ENCODE measurements around the gene FIGN. TPM values are rescaled to one million over a fixed set of nuclear protein-coding genes. Genes with fewer than 3 reads are reported as not detected.

FIGN gene
- total RNA-seq, 1 donor from 2014 or later: 1.0 TPM

GRCh38 chr2:163673522-163673921, 62.3 kb downstream of the FIGN start:
- no peaks in the 10 kb centered on the region for H3K9me3 ChIP-seq (ENCODE audit: control insufficient read depth in 3 of 3, low read length in 3 of 3)
- H3K27ac ChIP-seq (ENCODE audit: low read depth, low read length): no peak overlapping the region

GRCh38 chr2:163670929-163671328, 64.9 kb downstream of the FIGN start:
- Histone ChIP-seq H3K9me3 (ENCODE audit: control insufficient read depth in 3 of 3, low read length in 3 of 3) (no peaks in the 10 kb centered on the region), H3K27me3 (ENCODE audit: control insufficient read depth in 3 of 3, insufficient read depth in 3 of 3, low read length in 3 of 3) (no peaks in the 10 kb centered on the region), H3K4me3 (ENCODE audit: low read length in 3 of 3) (no peak overlapping the region), H3K27ac (ENCODE audit: low read depth, low read length) (no peak overlapping the region), H3K9ac (ENCODE audit: low read depth in 1 of 3, low read length in 3 of 3) (no peak overlapping the region), H3K36me3 (ENCODE audit: control insufficient read depth in 3 of 3, insufficient read depth in 3 of 3, low read length in 3 of 3) (no peaks in the 10 kb centered on the region), H3K4me1 (ENCODE audit: control insufficient read depth in 3 of 3, insufficient read depth in 3 of 3, low read length in 3 of 3) (peaks cover 0 to 2% (median 0%) of the 10 kb centered on the region in 3 donors)

More at GRCh38 chr2:163673522-163673921, 62.3 kb downstream of the FIGN start:
- no peak overlapping the region for H3K9ac ChIP-seq (ENCODE audit: low read depth in 1 of 3, low read length in 3 of 3)
- H3K27me3 ChIP-seq (ENCODE audit: control insufficient read depth in 3 of 3, insufficient read depth in 3 of 3, low read length in 3 of 3): no peaks in the 10 kb centered on the region
- H3K4me1 ChIP-seq (ENCODE audit: control insufficient read depth in 3 of 3, insufficient read depth in 3 of 3, low read length in 3 of 3): no peaks in the 10 kb centered on the region
- no peaks in the 10 kb centered on the region for H3K36me3 ChIP-seq (ENCODE audit: control insufficient read depth in 3 of 3, insufficient read depth in 3 of 3, low read length in 3 of 3)
- no peak overlapping the region for H3K4me3 ChIP-seq (ENCODE audit: low read length in 3 of 3)

- H3K27ac ChIP-seq (ENCODE audit: low read depth, low read length): no peak overlapping the region
- H3K36me3 ChIP-seq (ENCODE audit: control insufficient read depth in 3 of 3, insufficient read depth in 3 of 3, low read length in 3 of 3): no peaks in the 10 kb centered on the region
- peaks cover 0 to 2% (median 0%) of the 10 kb centered on the region in 3 donors for H3K4me1 ChIP-seq (ENCODE audit: control insufficient read depth in 3 of 3, insufficient read depth in 3 of 3, low read length in 3 of 3)
- no peak overlapping the region for H3K4me3 ChIP-seq (ENCODE audit: low read length in 3 of 3)
- no peak overlapping the region for H3K9ac ChIP-seq (ENCODE audit: low read depth in 1 of 3, low read length in 3 of 3)
- H3K9me3 ChIP-seq (ENCODE audit: control insufficient read depth in 3 of 3, low read length in 3 of 3): no peaks in the 10 kb centered on the region
- H3K27me3 ChIP-seq (ENCODE audit: control insufficient read depth in 3 of 3, insufficient read depth in 3 of 3, low read length in 3 of 3): no peaks in the 10 kb centered on the region
Observed at GRCh38 chr2:163669506-163669905, 66.3 kb downstream of the FIGN start.

GRCh38 chr2:163667064-163667887, 68.5 kb downstream of the FIGN start:
- Histone ChIP-seq H3K9me3 (ENCODE audit: control insufficient read depth in 3 of 3, low read length in 3 of 3) (no peaks in the 10 kb centered on the region), H3K27me3 (ENCODE audit: control insufficient read depth in 3 of 3, insufficient read depth in 3 of 3, low read length in 3 of 3) (no peaks in the 10 kb centered on the region), H3K27ac (ENCODE audit: low read depth, low read length) (no peak overlapping the region), H3K4me1 (ENCODE audit: control insufficient read depth in 3 of 3, insufficient read depth in 3 of 3, low read length in 3 of 3) (peaks cover 0 to 2% (median 0%) of the 10 kb centered on the region in 3 donors), H3K9ac (ENCODE audit: low read depth in 1 of 3, low read length in 3 of 3) (no peak overlapping the region), H3K36me3 (ENCODE audit: control insufficient read depth in 3 of 3, insufficient read depth in 3 of 3, low read length in 3 of 3) (no peaks in the 10 kb centered on the region), H3K4me3 (ENCODE audit: low read length in 3 of 3) (no peak overlapping the region)

GRCh38 chr2:163665817-163666216, 70.0 kb downstream of the FIGN start:
- Histone ChIP-seq H3K9ac (ENCODE audit: low read depth in 1 of 3, low read length in 3 of 3) (no peak overlapping the region), H3K27ac (ENCODE audit: low read depth, low read length) (no peak overlapping the region), H3K27me3 (ENCODE audit: control insufficient read depth in 3 of 3, insufficient read depth in 3 of 3, low read length in 3 of 3) (no peaks in the 10 kb centered on the region), H3K36me3 (ENCODE audit: control insufficient read depth in 3 of 3, insufficient read depth in 3 of 3, low read length in 3 of 3) (no peaks in the 10 kb centered on the region), H3K9me3 (ENCODE audit: control insufficient read depth in 3 of 3, low read length in 3 of 3) (no peaks in the 10 kb centered on the region), H3K4me3 (ENCODE audit: low read length in 3 of 3) (no peak overlapping the region), H3K4me1 (ENCODE audit: control insufficient read depth in 3 of 3, insufficient read depth in 3 of 3, low read length in 3 of 3) (peaks cover 0 to 2% (median 0%) of the 10 kb centered on the region in 3 donors)

GRCh38 chr2:163665051-163665450, 70.8 kb downstream of the FIGN start:
- Histone ChIP-seq H3K9ac (ENCODE audit: low read depth in 1 of 3, low read length in 3 of 3) (no peak overlapping the region), H3K4me1 (ENCODE audit: control insufficient read depth in 3 of 3, insufficient read depth in 3 of 3, low read length in 3 of 3) (peaks cover 0 to 2% (median 0%) of the 10 kb centered on the region in 3 donors), H3K27ac (ENCODE audit: low read depth, low read length) (no peak overlapping the region), H3K4me3 (ENCODE audit: low read length in 3 of 3) (no peak overlapping the region), H3K36me3 (ENCODE audit: control insufficient read depth in 3 of 3, insufficient read depth in 3 of 3, low read length in 3 of 3) (no peaks in the 10 kb centered on the region), H3K9me3 (ENCODE audit: control insufficient read depth in 3 of 3, low read length in 3 of 3) (no peaks in the 10 kb centered on the region), H3K27me3 (ENCODE audit: control insufficient read depth in 3 of 3, insufficient read depth in 3 of 3, low read length in 3 of 3) (no peaks in the 10 kb centered on the region)

- Histone ChIP-seq H3K4me1 (ENCODE audit: control insufficient read depth in 3 of 3, insufficient read depth in 3 of 3, low read length in 3 of 3) (peaks cover 0 to 2% (median 0%) of the 10 kb centered on the region in 3 donors), H3K27me3 (ENCODE audit: control insufficient read depth in 3 of 3, insufficient read depth in 3 of 3, low read length in 3 of 3) (no peaks in the 10 kb centered on the region), H3K4me3 (ENCODE audit: low read length in 3 of 3) (no peak overlapping the region), H3K36me3 (ENCODE audit: control insufficient read depth in 3 of 3, insufficient read depth in 3 of 3, low read length in 3 of 3) (no peaks in the 10 kb centered on the region), H3K9me3 (ENCODE audit: control insufficient read depth in 3 of 3, low read length in 3 of 3) (no peaks in the 10 kb centered on the region), H3K27ac (ENCODE audit: low read depth, low read length) (no peak overlapping the region), H3K9ac (ENCODE audit: low read depth in 1 of 3, low read length in 3 of 3) (no peak overlapping the region)
Observed at GRCh38 chr2:163664610-163665009, 71.2 kb downstream of the FIGN start.

- H3K4me3 ChIP-seq (ENCODE audit: low read length in 3 of 3): no peak overlapping the region
- H3K9me3 ChIP-seq (ENCODE audit: control insufficient read depth in 3 of 3, low read length in 3 of 3): no peaks in the 10 kb centered on the region
- no peaks in the 10 kb centered on the region for H3K36me3 ChIP-seq (ENCODE audit: control insufficient read depth in 3 of 3, insufficient read depth in 3 of 3, low read length in 3 of 3)
- H3K27ac ChIP-seq (ENCODE audit: low read depth, low read length): no peak overlapping the region
- no peaks in the 10 kb centered on the region for H3K4me1 ChIP-seq (ENCODE audit: control insufficient read depth in 3 of 3, insufficient read depth in 3 of 3, low read length in 3 of 3)
- H3K9ac ChIP-seq (ENCODE audit: low read depth in 1 of 3, low read length in 3 of 3): no peak overlapping the region
- H3K27me3 ChIP-seq (ENCODE audit: control insufficient read depth in 3 of 3, insufficient read depth in 3 of 3, low read length in 3 of 3): no peaks in the 10 kb centered on the region
Observed at GRCh38 chr2:163662141-163662780, 73.5 kb downstream of the FIGN start.

GRCh38 chr2:163659224-163659623, 76.6 kb downstream of the FIGN start:
- no peak overlapping the region for H3K27ac ChIP-seq (ENCODE audit: low read depth, low read length)
- no peaks in the 10 kb centered on the region for H3K4me1 ChIP-seq (ENCODE audit: control insufficient read depth in 3 of 3, insufficient read depth in 3 of 3, low read length in 3 of 3)
- no peaks in the 10 kb centered on the region for H3K9me3 ChIP-seq (ENCODE audit: control insufficient read depth in 3 of 3, low read length in 3 of 3)
- no peak overlapping the region for H3K9ac ChIP-seq (ENCODE audit: low read depth in 1 of 3, low read length in 3 of 3)
- H3K36me3 ChIP-seq (ENCODE audit: control insufficient read depth in 3 of 3, insufficient read depth in 3 of 3, low read length in 3 of 3): no peaks in the 10 kb centered on the region
- no peak overlapping the region for H3K4me3 ChIP-seq (ENCODE audit: low read length in 3 of 3)
- H3K27me3 ChIP-seq (ENCODE audit: control insufficient read depth in 3 of 3, insufficient read depth in 3 of 3, low read length in 3 of 3): no peaks in the 10 kb centered on the region

- Histone ChIP-seq H3K9ac (ENCODE audit: low read depth in 1 of 3, low read length in 3 of 3) (no peak overlapping the region), H3K4me3 (ENCODE audit: low read length in 3 of 3) (no peak overlapping the region), H3K27ac (ENCODE audit: low read depth, low read length) (no peak overlapping the region), H3K4me1 (ENCODE audit: control insufficient read depth in 3 of 3, insufficient read depth in 3 of 3, low read length in 3 of 3) (no peaks in the 10 kb centered on the region), H3K9me3 (ENCODE audit: control insufficient read depth in 3 of 3, low read length in 3 of 3) (no peaks in the 10 kb centered on the region), H3K36me3 (ENCODE audit: control insufficient read depth in 3 of 3, insufficient read depth in 3 of 3, low read length in 3 of 3) (no peaks in the 10 kb centered on the region), H3K27me3 (ENCODE audit: control insufficient read depth in 3 of 3, insufficient read depth in 3 of 3, low read length in 3 of 3) (no peaks in the 10 kb centered on the region)
Observed at GRCh38 chr2:163658556-163658955, 77.3 kb downstream of the FIGN start.
